ENCODE results near the gene P2RY11.

P2RY11 gene

GRCh38 chr19:10113964-10114650 lies 2.6 kb downstream of the P2RY11 start:
- DNase-seq: no peak

GRCh38 chr19:10114651-10115391 lies 3.3 kb downstream of the P2RY11 start:
- DNase-seq: no peak

GRCh38 chr19:10115392-10116084 lies 4.0 kb downstream of the P2RY11 start:
- no peak for DNase-seq

- DNase-seq: no peak
Observed at GRCh38 chr19:10116085-10116865, 4.8 kb downstream of the P2RY11 start.

- DNase-seq: no peak
Observed at GRCh38 chr19:10116866-10117616, 5.5 kb downstream of the P2RY11 start.

GRCh38 chr19:10118960-10119359 lies 7.5 kb downstream of the P2RY11 start:
- no peak for DNase-seq

GRCh38 chr19:10120538-10121189 lies 9.2 kb downstream of the P2RY11 start:
- no peak for DNase-seq

GRCh38 chr19:10122045-10122444 lies 10.6 kb downstream of the P2RY11 start:
- no peak for DNase-seq

- DNase-seq: no peak
Observed at GRCh38 chr19:10124429-10124828, 12.9 kb downstream of the P2RY11 start.

- DNase-seq: peak; percentile 22
Observed at GRCh38 chr19:10126213-10126639, 14.7 kb downstream of the P2RY11 start.

- no peak for DNase-seq
Observed at GRCh38 chr19:10132905-10133304, 21.4 kb downstream of the P2RY11 start.

- no peak for DNase-seq
Observed at GRCh38 chr19:10133596-10133995, 22.1 kb downstream of the P2RY11 start.

GRCh38 chr19:10134040-10134439 lies 22.5 kb downstream of the P2RY11 start:
- DNase-seq: no peak

- no peak for DNase-seq
Observed at GRCh38 chr19:10135551-10136334, 24.2 kb downstream of the P2RY11 start.

- DNase-seq: no peak
Observed at GRCh38 chr19:10136936-10137335, 25.4 kb downstream of the P2RY11 start.

GRCh38 chr19:10137751-10138682 lies 26.5 kb downstream of the P2RY11 start:
- no peak for DNase-seq

- no peak for DNase-seq
Observed at GRCh38 chr19:10138879-10139795, 27.6 kb downstream of the P2RY11 start.

- no peak for DNase-seq
Observed at GRCh38 chr19:10139952-10140351, 28.5 kb downstream of the P2RY11 start.

- no peak for DNase-seq
Observed at GRCh38 chr19:10141479-10141878, 30.0 kb downstream of the P2RY11 start.
